CD4-positive, alpha-beta T cell (primary cell): Measurements from ENCODE around the gene DYRK2. TPM values are rescaled to one million over a fixed set of nuclear protein-coding genes. Genes with fewer than 3 reads are reported as not detected.
A peak's percentile ranks its signal among the peaks of the same experiment; 100 is the strongest.

Experiments used
- ATAC-seq: fragments of 200-7000 bp; cut with Tn5 transposase; one replicate; pipeline ENCODE4 v1.10.0; 2022; ENCODE audit warnings: mild to moderate bottlenecking; ENCODE audit not compliant: poor library complexity
- CTCF ChIA-PET: fragments of 350-600 bp; sonication (Branson Sonifier 250); formaldehyde crosslinking; loops from one replicate; lab custom pipeline; 2021; ENCODE audit warnings: antibody characterized with exemption, inconsistent platforms; lab: Charles Lee
- POLR2A ChIA-PET: fragments of 350-600 bp; sonication (Branson Sonifier 250); formaldehyde crosslinking; loops from one replicate; lab custom pipeline; 2021; ENCODE audit warnings: antibody characterized with exemption, inconsistent platforms; lab: Charles Lee
- DNase-seq, 14 experiments: peaks; one replicate each; pipeline ENCODE4 v3.0.0-alpha.2; 2013 to 2020; ENCODE audit warnings: mixed read lengths in 2 of 14
- H3K27ac ChIP-seq, 2 donors: one replicate each; pipeline versions ENCODE4 v1.5.1 to v1.7.0; 2013; ENCODE audit warnings: low read length in 2 of 2, low read depth in 1 of 2, mild to moderate bottlenecking in 1 of 2
- H3K27me3 ChIP-seq, 2 experiments: 1 replicate in 1 of 2; 2 replicates in 1 of 2; pipeline versions ENCODE4 v1.6.1 to v1.7.0; 2013; ENCODE audit warnings: low read length in 2 of 2, control low read depth in 1 of 2, mild to moderate bottlenecking in 1 of 2, moderate library complexity in 1 of 2; ENCODE audit not compliant: insufficient read depth in 2 of 2, control insufficient read depth in 1 of 2
- H3K36me3 ChIP-seq: one replicate; pipeline ENCODE4 v1.6.1; 2013; ENCODE audit warnings: low read length, control low read depth; ENCODE audit not compliant: insufficient read depth
- H3K4me1 ChIP-seq: one replicate; pipeline ENCODE4 v1.6.1; 2013; ENCODE audit warnings: low read length, control low read depth; ENCODE audit not compliant: insufficient read depth
- H3K4me3 ChIP-seq: one replicate; pipeline ENCODE4 v1.5.1; 2013; ENCODE audit warnings: mild to moderate bottlenecking, low read length, moderate library complexity
- H3K9me3 ChIP-seq, 2 experiments: 1 replicate in 1 of 2; 2 replicates in 1 of 2; pipeline versions ENCODE4 v1.6.1 to v1.7.0; 2013; ENCODE audit warnings: low read length in 2 of 2, mild to moderate bottlenecking in 2 of 2, control low read depth in 1 of 2, moderate library complexity in 1 of 2; ENCODE audit not compliant: control insufficient read depth in 1 of 2, insufficient read depth in 1 of 2
- H3K27ac Mint-ChIP-seq: one replicate; pipeline ENCODE4 v1.8.0; 2020; ENCODE audit warnings: mixed read lengths
- H3K27me3 Mint-ChIP-seq: one replicate; pipeline ENCODE4 v1.8.0; 2021; ENCODE audit warnings: mixed read lengths
- H3K36me3 Mint-ChIP-seq: one replicate; pipeline ENCODE4 v1.8.0; 2021; ENCODE audit warnings: low read depth, mixed read lengths
- H3K4me1 Mint-ChIP-seq: one replicate; pipeline ENCODE4 v1.8.0; 2021; ENCODE audit warnings: low read depth, mixed read lengths
- H3K4me3 Mint-ChIP-seq: one replicate; pipeline ENCODE4 v1.8.0; 2020; ENCODE audit warnings: mild to moderate bottlenecking, mixed read lengths
- H3K9me3 Mint-ChIP-seq: one replicate; pipeline ENCODE4 v1.8.0; 2020; ENCODE audit warnings: mixed read lengths
- CTCF ChIP-seq: fragments of 200-600 bp; IDR thresholded peaks from one replicate; pipeline ENCODE4 v1.8.0; 2022; ENCODE audit warnings: antibody characterized with exemption, mild to moderate bottlenecking
- intact Hi-C, 2 experiments: fragments of 100-400 bp; cut with DNase I in 1 of 2; cut with micrococcal nuclease in 1 of 2; formaldehyde crosslinking; loops; one replicate each; pipeline versions ENCODE4 v1.15.1 to v1.9.0; 2023 to 2025; cut with DNase I, micrococcal nuclease
- total RNA-seq, 174 experiments: library from RNA in 2 of 174; stranded (reverse) in 2 of 174; gene quantifications; one replicate each; pipeline ENCODE4 v1.2.3 and lab custom pipeline; 2021 to 2026

The DYRK2 gene
- total RNA-seq, 2 experiments from 2014 or later: 123 to 135 TPM

GRCh38 chr12:67710582-67710981, 62.0 kb downstream of the DYRK2 start:
- H3K27ac ChIP-seq: no peak overlapping the region
- no peak for TF ChIP-seq CTCF
- H3K4me3 Mint-ChIP-seq: no peak overlapping the region
- H3K4me3 ChIP-seq: no peak overlapping the region
- H3K9me3 ChIP-seq: no peaks in the 10 kb centered on the region
- no peaks in the 10 kb centered on the region for H3K27me3 Mint-ChIP-seq
- ChIA-PET CTCF (no interaction called here), POLR2A (no interaction called here)
- no peaks in the 10 kb centered on the region for H3K27me3 ChIP-seq
- H3K36me3 Mint-ChIP-seq: no peaks in the 10 kb centered on the region
- H3K4me1 Mint-ChIP-seq: no peaks in the 10 kb centered on the region
- H3K9me3 Mint-ChIP-seq: no peaks in the 10 kb centered on the region
- no peaks in the 10 kb centered on the region for H3K4me1 ChIP-seq
- ATAC-seq (no peak), DNase-seq (peak in 2 of 14 experiments; percentile 24 to 34)
- intact Hi-C loops: no loop called here
- no peaks in the 10 kb centered on the region for H3K36me3 ChIP-seq
- H3K27ac Mint-ChIP-seq: no peak overlapping the region

- Mint-ChIP-seq H3K9me3 (no peaks in the 10 kb centered on the region), H3K4me1 (no peaks in the 10 kb centered on the region), H3K27ac (no peak overlapping the region), H3K27me3 (no peaks in the 10 kb centered on the region), H3K4me3 (no peak overlapping the region), H3K36me3 (no peaks in the 10 kb centered on the region)
- H3K9me3 ChIP-seq: no peaks in the 10 kb centered on the region
- intact Hi-C loops: no loop called here
- ATAC-seq (no peak), DNase-seq (no peak)
- H3K27me3 ChIP-seq: no peaks in the 10 kb centered on the region
- H3K36me3 ChIP-seq: no peaks in the 10 kb centered on the region
- no peaks in the 10 kb centered on the region for H3K4me1 ChIP-seq
- CTCF ChIA-PET: interaction anchor here (0.6 kb wide), 1 partner anchor 39 kb away, joined by 3 read pairs; no protein-coding TSS in a partner anchor
- H3K27ac ChIP-seq: no peak overlapping the region
- POLR2A ChIA-PET: no interaction called here
- TF ChIP-seq CTCF: no peak
- no peak overlapping the region for H3K4me3 ChIP-seq
Observed at GRCh38 chr12:67712011-67712410, 63.5 kb downstream of the DYRK2 start.

GRCh38 chr12:67714648-67715047, 66.1 kb downstream of the DYRK2 start:
- peaks cover 5% of the 10 kb centered on the region for H3K27me3 Mint-ChIP-seq
- no peaks in the 10 kb centered on the region for H3K9me3 Mint-ChIP-seq
- H3K4me1 ChIP-seq: no peaks in the 10 kb centered on the region
- intact Hi-C loops: no loop called here
- ChIA-PET POLR2A (no interaction called here), CTCF (no interaction called here)
- H3K36me3 Mint-ChIP-seq: no peaks in the 10 kb centered on the region
- ATAC-seq (no peak), DNase-seq (no peak)
- H3K27ac ChIP-seq: no peak overlapping the region
- no peak overlapping the region for H3K27ac Mint-ChIP-seq
- no peaks in the 10 kb centered on the region for H3K4me1 Mint-ChIP-seq
- TF ChIP-seq CTCF: no peak
- no peaks in the 10 kb centered on the region for H3K9me3 ChIP-seq
- no peak overlapping the region for H3K4me3 ChIP-seq
- H3K27me3 ChIP-seq: no peaks in the 10 kb centered on the region
- no peaks in the 10 kb centered on the region for H3K36me3 ChIP-seq
- H3K4me3 Mint-ChIP-seq: no peak overlapping the region
